ENCODE data around the gene XYLT1.

GRCh38 chr16:17144431-17144830 lies 326.3 kb downstream of the XYLT1 start:
- TF ChIP-seq CTCF (conservative IDR thresholded peaks at IDR 0.05) (no peak), EZH2 (IDR thresholded peaks at IDR 0.05; ENCODE audit: low read depth) (no peak)

Measured in PC-9 (cell line).